Measurements from ENCODE around the gene TOMM22.

Gene TOMM22

DNA sequence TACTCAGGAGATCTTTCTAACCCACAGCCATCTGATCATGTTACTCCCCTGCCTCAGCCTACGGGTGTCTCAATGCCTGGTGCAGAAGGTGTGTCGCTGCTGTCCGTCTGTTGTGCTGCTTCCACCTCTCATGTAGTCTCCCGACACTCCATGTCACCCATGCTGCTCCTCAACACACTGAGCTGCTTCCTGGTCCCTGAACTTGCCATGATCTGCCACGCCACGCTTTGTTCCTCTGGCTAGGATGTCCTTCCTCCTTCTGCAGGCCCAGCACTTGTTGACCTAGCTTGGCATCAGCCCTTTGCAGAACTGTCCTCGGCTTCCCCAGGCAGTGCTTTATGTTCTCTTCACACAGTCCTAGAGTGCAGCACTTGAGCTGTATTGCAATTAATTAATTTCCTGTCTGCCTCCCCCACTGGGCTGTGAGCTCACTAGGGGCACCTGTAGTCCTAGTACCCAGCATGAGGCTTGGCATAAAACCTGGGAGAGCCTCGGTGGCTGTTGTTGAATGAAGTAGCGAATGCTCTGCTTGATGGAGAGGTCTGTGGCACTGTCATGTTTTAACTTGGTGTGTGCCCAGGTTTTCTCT, 33.5 kb downstream of the TOMM22 start:
- DNase-seq (ENCODE audit: low read depth in 2 of 2): no peak

DNA sequence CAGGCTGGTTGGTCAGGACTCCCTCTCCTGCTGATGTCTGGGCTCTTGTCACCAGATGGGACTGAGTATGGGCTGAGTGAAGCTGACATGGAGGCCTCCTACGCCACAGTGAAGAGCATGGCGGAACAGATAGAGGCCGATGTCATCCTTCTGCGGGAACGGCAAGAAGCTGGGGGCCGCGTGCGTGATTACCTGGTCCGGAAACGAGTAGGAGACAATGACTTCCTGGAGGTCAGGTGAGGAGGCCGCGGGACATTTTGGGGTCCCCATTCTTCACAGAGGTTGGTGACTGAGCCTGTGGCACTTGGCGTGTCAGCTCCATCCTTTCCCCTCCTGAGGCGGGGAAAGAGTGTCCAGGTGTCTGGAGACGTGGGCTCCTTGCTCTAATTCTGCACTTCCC, 34.1 kb downstream of the TOMM22 start:
- DNase-seq (ENCODE audit: low read depth in 2 of 2): no peak

DNA sequence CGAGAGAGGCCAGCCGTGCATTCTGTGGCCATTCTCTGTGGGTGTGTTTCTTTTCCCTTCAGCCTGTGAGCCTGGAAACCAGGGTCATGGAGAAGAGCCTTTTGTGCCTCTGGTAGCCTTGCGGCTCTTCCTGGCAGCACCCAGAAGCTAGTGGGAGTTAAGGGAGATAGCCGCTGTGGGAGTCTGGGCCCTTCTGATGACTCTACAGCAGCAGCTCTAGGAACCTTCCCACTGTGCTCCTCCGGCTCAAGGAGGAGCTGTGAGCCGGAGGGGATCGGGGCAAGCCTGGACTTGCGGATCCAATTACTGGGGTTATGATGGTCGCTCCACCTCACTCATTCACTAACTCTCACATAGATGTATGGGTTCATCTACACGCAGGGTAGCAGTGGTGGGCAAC, 34.5 kb downstream of the TOMM22 start:
- no peak for DNase-seq (ENCODE audit: low read depth in 2 of 2)

DNA sequence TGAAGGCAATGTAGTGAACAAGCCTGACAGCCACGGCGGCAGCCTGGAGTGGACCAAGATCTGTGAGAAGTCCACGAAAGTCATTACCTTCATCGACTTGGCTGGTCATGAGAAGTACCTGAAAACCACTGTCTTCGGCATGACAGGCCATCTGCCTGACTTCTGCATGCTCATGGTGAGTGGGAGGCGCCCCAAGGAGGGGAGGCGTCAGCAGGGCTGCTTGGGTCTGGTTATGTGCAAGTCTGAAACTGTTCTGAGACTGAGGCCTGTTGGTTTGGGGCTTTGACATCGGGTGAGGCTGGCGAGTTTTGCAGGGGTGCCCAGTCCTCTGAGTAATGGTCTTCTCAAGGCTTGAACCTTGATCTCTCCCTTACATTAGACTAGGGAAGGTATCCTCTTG, 35.1 kb downstream of the TOMM22 start:
- DNase-seq (ENCODE audit: low read depth in 2 of 2): no peak

DNA sequence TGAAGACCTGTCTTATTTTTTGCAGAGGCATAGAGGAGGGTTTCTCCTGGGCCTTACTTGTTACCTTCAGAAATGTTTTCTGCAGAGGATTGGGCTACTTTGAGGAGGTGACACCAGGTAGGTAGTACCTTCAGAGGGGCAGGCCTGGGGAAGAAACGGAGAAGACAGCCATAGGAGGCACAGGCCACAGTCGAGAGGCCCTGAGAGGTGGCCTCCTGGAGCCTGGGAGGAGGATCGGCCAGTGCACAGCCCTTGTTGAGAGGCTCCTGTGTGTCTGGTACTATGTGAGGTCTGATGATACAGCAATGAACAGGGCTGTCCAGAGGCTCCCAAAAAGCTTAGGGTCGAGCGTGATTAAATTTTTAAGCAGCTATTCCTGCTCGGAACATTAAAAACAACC, 35.5 kb downstream of the TOMM22 start:
- DNase-seq (ENCODE audit: low read depth in 2 of 2): no peak

DNA sequence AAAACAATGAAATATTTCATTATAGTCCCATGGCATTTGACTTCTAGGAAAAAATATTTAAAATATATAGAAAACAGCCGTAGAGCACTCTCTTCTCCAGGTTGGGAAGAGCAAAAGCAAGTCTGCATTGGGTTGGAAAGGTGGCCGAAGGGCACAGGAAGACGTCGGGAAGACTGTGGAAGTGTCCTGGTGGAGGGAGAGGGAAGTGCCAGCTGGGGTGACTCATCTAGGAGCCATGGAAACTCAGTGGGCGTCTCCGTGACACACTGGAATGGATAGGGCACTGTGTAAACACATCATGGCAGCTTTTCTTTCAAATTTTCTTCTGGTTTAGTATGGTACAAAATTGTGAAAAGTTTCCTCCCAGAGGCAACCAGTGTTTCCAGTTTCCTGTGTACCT, 36.7 kb downstream of the TOMM22 start:
- DNase-seq (ENCODE audit: low read depth in 2 of 2): no peak

DNA sequence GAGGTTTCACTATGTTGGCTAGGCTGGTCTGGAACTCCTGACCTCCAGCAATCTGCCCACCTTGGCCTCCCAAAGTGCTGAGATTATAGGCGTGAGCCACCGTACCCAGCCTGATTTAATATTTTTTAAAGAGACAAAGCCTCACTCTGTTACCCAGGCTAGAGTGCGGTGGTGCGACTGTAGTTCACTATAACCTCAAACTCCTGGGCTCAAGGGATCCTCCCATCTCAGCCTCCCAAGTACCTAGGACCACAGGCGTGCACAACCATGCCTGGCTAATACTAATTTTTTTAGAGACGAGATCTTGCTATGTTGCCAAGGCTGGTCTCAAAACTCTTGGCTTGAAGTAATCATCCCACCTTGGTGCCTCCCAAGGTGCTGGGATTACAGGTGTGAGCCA, 37.4 kb downstream of the TOMM22 start:
- DNase-seq (ENCODE audit: low read depth in 2 of 2): no peak

DNA sequence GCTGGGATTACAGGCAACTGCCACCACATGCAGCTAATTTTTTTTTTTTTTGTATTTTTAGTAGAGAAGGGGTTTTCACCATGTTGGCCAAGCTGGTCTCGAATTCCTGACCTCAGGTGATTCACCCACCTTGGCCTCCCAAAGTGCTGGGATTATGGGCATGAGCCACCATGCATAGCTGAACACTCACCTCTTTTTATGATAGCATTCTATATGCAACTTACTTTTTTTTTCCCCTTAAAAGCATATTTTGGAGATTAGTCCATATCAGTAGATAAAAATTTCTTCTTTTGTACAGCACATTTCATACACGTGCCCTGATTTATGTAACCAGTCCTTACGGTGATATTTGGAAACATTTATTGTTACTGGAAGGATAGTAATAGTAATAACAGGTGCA, 38.6 kb downstream of the TOMM22 start:
- DNase-seq (ENCODE audit: low read depth in 2 of 2): no peak

DNA sequence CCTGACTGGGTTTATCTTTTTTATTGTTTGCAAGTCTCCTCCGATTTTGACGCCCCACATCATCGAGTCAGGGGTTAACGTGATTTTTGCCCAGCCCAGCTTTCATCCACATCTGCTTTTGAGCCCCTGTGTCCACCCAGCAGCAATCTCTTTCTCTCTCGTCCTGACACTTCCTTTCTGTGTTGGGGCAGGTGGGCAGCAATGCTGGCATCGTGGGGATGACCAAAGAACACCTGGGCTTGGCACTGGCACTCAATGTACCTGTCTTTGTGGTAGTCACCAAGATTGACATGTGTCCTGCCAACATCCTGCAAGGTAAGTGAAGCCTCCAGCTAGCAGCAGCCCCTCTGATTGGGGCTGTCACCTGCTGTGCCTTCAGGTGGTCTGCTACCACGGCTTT, 39.8 kb downstream of the TOMM22 start:
- DNase-seq (ENCODE audit: low read depth in 2 of 2): no peak

DNA sequence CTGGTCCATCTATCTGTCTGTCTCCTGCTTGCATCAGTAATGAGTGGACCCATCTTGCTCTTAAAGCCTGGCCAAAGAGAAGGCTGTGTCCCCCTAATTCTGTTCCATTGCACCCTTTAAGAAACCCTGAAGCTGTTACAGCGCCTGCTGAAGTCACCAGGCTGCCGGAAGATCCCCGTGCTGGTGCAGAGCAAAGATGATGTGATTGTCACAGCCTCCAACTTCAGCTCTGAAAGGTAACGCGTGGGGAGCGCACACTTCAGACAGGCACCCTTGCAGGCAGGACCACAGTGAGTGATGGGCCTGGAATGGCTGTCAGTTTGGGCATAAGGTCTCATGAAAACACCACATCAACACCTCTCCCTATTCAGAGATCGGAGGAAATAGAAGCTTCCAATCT, 42.4 kb downstream of the TOMM22 start:
- DNase-seq (ENCODE audit: low read depth in 2 of 2): no peak

DNA sequence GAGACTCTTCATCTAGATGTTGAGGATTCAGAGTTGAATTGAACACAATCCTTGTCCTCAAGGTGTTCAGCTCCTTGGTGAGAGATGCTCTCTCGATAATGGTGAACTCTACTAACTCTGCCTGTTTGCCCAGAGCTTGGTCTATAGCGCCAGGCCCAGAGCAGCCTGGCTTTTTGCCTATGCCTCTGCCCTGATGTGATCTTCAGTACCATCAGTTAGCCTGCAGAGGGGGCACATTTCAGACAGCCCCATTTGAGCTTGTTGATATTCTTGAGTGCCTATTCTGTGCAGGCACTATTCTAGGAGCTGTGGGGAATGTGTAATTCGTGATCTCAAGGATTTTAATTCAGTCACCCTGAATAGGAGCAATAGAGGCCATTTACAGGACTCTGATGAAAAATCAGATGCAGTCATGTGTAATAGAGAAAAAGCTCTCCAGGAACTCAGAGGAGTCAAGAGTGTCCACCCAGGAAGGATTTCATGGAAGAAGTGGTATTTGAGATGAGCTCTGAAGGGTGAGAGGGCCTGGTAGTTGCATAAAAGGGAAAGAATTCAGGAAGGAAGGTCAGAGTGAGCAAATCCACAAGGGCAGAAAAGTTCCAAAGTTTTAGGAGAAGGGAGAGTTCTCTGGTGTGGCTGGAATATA, 43.3 kb downstream of the TOMM22 start:
- no peak for DNase-seq (ENCODE audit: low read depth in 2 of 2)

DNA sequence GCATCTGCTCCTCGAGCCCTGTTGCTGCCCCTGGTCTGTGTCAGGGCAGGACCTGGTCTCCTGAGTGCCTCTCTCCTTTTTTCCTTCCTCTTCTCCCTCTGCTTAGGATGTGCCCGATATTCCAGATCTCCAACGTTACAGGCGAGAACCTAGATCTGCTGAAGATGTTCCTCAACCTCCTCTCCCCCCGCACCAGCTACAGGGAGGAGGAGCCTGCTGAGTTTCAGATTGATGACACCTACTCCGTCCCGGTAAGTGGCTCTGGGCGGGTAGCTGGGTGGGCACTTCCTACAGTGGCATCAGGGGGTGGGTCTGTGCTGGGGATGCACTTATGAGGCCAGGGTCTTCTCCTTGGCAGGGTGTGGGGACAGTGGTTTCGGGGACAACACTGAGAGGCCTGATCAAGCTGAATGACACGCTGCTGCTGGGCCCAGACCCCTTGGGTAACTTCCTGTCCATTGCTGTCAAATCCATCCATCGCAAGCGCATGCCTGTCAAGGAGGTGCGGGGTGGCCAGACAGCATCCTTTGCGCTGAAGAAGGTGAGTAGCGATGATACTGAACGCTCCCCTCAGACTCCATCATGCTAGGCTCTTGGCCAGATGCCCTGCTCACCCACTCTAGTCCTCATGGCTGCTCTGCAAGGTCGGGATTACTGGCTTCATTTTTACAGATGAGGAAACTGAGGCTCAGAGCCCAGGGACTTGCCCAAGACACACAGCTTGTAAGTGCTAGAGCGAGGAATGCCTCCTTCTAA, 44.3 kb downstream of the TOMM22 start:
- DNase-seq (ENCODE audit: low read depth in 2 of 2): no peak

DNA sequence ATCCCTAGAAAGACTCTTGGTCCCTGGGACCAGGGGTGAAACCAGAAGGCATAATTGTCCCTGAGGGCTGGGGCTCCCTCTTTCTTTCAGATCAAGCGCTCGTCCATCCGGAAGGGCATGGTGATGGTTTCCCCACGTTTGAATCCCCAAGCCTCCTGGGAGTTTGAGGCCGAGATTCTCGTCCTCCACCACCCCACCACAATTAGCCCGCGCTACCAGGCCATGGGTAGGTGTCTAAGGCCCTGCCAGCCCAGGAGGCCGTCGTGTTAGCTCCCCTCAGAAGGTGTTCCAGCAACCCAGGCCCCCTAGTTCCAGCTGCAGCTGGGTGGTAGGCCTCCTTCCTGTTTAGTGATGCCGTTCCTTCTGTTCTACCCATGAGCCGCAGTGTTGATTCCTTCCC, 45.4 kb downstream of the TOMM22 start:
- DNase-seq (ENCODE audit: low read depth in 2 of 2): no peak

DNA sequence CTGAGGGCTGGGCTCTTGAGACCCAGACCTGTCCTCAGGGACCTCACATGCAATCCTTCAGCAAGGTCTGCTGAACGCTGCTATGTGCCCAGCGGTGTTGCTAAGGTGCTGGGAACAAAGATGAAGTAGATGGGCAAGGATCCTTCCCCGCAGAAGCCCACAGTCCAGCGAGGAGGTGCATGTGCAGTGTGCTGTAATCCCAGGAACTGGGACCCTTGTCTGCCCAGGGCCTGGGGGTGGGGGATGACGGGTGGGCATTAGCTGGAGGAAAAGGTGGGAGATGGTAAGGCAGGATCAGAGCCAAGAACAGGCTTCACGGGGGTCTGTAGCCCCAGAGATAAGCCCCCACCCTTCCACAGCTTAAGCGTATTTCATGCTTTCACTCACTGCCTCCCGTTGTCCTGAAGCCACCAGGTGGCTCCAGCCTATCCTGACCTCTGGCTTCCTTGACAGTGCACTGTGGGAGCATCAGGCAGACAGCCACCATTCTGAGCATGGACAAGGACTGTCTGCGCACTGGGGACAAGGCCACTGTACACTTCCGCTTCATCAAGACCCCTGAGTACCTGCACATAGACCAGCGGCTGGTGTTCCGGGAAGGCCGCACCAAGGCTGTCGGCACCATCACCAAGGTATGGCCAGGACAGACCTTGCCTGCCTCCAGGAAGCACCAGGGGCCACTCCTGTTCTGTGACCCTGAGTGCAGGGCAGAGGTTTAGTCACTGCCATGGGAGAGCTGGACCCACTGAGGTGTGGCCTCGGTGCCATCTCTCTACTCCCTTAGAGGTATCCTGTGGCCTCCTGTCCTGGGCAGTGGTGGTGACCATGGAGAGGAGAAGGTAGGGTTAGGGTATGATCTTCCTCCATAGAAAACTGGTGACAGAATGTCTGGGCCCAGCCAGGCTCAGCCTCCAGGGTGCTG, 46.0 kb downstream of the TOMM22 start:
- DNase-seq (ENCODE audit: low read depth in 2 of 2): no peak

DNA sequence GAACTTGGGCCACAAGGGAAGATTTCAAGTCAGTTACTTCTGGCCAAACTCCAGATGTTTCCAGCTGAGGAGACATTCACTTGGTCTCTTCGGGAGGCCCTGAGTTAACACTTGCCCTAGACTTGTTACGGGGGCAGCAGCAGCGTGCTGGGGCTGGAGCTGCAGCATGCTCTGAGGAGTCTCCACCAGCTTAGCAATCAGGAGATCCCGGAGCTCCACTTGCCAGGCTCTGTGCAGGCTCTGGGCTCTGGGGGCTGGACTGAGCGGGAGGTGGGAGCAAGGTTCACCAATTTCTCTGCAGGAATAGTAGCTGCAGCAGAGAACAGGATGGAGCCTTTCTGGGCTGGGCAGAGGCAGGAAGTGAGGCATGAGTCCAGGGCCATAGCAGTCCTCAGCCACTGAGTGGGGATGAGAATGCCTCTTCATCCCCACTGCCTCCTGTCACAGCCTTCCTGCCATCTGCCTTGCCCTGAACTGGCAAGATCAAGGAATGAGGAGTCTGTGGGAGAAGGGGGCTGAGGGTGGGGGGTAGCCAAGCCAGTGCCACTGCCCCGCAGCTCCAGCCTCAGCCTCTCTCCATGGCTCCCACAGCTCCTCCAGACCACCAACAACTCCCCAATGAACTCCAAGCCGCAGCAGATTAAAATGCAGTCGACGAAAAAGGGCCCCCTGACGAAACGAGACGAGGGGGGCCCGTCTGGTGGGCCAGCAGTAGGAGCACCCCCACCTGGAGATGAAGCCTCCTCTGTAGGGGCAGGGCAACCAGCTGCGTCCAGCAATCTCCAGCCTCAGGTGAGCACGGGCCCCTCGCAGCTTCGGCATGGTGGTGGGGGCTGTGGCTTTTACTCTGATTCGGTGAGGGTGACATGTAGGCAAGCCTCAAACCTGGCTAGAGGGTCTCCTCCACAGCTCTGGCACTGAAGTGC, 47.4 kb downstream of the TOMM22 start:
- no peak for DNase-seq (ENCODE audit: low read depth in 2 of 2)

DNA sequence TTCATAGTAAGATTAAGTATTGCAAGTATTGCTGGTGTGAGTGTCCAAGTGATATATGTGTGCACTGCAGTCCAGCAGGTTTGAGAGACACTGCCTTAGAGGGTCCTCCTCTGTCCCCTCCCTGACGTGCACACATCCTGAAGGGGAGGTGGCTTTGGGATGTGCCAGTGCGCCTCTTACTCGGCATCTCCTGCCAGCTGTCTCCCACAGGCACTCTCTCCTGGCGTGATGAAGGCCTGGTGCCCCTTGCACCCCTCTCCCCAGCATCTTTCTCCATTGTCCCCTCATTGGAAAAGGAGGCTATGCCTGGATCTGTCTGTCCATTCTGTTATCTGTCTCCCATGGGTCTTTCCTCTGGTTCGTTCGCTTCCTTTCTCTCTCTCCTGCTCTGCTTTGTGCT, 48.2 kb downstream of the TOMM22 start:
- no peak for DNase-seq (ENCODE audit: low read depth in 2 of 2)

DNA sequence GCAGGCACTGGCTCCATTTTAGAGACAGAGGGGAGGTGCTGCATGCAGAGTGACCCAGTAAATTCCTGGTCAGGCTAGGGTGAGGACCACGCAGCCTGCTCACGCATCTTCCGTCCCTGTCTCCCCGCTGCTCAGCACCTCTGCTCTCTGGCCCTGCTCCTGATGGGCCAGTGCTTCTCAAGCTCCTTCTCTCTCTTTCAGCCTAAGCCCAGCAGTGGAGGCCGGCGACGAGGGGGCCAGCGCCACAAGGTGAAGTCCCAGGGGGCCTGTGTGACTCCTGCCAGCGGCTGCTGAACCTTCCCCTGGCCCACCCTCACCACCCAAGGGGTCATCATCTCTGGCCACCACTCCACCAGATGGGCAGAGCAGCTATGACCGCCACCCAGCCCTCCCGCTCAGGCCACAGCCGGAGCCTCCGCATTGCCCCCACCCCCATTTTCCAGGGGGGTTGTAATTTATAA, 48.7 kb downstream of the TOMM22 start:
- DNase-seq (ENCODE audit: low read depth in 2 of 2): no peak

DNA sequence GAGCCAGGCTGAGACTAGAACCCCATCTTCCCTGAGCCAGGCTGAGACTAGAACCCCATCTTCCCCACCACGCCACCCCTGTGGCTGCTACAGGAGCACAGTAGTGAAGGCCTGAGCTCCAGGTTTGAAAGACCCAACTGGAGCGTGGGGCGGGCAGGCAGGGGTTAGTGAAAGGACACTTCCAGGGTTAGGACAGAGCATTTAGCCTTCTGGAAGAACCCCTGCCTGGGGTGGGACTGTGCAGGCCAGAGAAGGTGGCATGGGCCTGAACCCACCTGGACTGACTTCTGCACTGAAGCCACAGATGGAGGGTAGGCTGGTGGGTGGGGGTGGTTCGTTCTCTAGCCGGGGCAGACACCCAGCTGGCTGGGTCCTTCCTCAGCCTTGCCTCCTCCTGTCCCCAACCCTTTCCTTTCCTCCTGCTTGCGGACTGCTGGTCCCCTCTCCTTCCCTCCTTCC, 50.0 kb downstream of the TOMM22 start:
- no peak for DNase-seq (ENCODE audit: low read depth in 2 of 2)

DNA sequence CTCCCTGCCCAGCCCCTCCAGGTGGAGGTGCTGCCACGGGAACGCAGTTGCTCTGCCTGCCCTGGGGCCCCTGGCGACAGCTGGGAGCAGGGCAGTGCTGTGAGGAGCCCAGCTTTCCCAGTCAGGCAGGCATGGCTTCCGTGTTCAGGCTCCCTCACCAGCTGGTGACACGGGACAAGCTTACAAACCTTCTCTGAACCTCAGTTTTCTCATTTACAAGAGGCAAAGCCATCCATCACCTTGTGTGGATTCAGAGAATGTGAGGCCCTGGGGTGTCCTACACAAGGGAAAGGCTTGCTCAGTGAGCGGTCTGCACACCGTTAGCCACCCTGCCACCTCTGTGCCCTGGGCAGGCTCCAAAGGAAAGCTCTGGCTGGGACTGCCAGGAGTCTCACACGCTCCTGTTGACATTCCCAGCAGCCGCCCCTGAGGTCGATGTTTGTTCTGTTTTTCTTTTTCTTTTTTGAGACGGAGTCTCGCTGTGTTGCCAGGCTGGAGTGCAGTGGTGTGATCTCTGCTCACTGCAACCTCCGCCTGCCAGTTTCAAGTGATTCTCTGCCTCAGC, 50.6 kb downstream of the TOMM22 start:
- DNase-seq (ENCODE audit: low read depth in 2 of 2): no peak

DNA sequence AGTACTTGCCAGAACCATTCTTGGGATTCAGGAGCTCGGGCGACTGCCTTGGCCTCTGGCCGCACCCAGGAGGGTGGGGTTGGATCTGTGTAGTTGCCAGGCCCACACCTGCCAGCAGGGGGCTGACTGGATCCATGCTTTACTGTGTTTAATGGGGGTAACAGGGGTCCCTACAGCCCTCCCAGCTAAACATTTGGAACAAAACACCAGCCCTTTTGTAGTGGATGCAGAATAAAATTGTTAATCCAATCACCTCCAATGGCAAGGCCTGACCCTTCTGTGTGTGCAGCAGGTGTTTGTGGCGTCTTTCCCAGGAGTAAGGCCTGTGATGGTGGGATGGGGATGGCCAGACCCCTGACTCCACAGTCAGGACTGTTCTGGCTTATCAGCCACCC, 51.6 kb downstream of the TOMM22 start:
- DNase-seq (ENCODE audit: low read depth in 2 of 2): no peak
